HG03135 (cell line): ENCODE data around the gene SLC30A1.
"Not testable (repeated sequence)": the region's sequence is repeated elsewhere in the genome, so short reads cannot be mapped to it uniquely, and the experiment has no call there.

Experiments used
- ATAC-seq: cut with Tn5 transposase; IDR thresholded peaks from one replicate; pipeline ENCODE4 v1.9.1; 2021; ENCODE audit warnings: mild to moderate bottlenecking, moderate library complexity; ENCODE audit not compliant: unreplicated experiment

SLC30A1 gene

DNA sequence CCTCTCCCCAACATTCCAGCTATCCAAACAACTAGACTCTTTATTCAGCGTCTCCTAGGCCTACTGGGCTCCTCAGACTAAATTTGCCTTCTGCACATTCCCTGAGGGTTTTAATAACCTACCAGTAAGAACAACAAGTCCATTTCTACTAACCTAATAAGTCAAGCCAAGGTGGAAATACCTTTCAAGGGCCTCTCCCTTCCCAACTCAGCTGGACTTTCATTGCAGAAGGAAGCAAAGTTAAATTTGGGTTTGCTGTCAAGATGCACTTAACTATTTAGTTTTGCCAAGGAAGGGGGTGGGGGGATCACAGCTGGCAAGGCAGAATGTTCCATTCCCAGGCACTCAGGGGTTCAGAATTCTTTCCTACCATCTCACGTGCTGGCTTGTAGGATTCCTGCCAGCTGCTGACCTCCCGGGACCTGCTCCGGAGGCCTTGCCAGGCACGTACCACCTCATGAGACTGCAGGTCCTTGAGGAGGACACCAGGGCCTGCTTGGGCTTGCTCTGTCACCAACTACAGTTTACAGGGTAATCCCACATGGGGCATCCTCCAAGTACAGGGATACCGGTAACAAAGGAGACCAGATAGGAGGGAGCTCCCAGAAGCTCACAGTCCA is 29.8 kb downstream of the SLC30A1 start:
- no peak for ATAC-seq

DNA sequence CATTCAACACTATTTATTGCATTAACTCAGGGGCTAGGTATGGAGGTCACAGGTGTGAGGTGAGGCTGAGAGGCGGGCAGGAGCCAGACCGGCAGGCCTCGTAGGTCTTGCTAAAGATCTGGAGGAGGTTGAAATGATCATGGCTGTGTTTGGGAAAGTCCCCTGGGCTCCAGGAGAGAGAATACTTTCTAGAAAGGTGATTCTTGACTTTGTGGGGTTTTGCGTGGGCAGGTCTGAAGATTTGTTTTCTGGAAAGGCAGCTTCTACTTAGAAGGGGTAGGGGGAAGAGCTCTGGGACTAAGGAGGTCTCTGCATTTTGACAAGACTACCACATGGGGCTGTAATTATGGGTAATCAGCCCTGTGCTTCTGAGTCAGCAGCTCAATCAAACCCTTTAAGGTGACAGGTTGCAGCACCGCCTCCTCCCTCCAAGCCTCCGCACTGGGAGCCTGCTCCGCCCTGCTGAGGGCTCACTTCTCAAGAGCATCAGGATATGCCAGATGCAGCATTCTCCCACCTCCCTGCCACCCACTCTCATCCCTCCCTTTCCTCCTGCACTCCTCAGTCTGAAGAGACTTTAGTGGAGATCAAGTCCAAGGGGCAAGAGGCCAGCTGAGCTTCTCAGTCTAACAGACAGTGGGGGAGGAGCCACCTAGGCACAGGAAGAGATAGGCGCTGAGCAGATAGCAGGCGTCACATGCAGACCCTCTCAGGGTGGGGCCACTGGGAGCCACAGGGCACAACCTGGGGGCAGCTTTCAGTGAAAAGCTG is 30.5 kb downstream of the SLC30A1 start:
- ATAC-seq: no peak

DNA sequence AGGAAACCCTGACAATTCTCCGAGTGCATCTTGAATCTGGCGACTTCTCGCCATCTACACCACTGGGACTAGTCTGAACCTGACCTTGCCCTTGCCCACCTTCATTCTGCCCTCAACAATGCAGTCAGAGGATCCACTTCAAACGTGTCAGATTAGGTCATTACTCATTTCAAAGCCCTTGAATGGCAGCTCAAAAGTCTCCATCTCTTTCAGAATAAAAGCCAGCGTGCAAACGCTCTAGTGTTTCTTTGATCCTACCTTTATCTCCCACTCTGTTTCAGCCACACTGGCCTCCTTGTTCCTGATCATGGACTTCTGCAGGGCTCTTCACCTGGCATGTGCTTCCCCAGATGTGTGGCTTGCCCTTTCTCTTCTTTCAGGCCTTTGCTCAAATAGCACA is 31.3 kb downstream of the SLC30A1 start:
- ATAC-seq: no peak

DNA sequence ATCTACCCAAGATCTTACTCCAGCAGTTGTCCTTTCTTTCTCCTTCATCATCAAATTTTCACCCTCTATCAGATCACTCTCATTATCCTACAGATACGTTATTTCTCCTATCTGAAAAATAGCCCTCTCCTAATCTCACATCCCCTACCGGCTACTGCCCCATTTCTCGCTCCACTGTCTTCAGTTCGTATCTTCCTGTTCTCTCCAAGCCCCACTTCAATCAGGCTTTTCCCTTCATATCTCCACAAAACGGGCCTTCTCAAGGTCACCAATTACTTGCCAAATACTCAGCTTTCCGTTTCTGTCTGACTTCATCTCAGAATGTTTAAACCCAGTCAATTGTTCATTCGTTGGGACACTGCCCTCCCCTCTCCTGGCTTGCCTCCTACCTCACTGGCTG is 32.4 kb downstream of the SLC30A1 start:
- no peak for ATAC-seq

DNA sequence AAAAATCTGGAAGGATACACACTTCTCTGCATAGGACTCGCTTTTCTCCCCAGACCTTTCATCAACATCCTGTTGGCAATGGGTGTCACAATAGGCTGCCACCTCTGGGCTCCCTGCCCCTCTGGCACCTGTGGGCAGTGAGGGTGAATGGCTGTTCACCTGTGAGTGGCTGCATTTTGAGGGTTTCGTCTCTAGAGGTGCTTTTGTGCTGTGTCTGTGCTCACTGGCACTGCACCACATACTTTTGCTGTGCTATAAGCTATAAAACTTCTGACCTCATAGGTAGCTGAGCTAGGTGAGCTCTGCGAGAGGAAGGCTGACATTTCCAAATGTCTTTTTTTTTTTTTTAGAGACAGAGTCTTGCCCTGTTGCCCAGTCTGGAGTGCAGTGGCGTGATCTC is 35.9 kb downstream of the SLC30A1 start:
- no peak for ATAC-seq

DNA sequence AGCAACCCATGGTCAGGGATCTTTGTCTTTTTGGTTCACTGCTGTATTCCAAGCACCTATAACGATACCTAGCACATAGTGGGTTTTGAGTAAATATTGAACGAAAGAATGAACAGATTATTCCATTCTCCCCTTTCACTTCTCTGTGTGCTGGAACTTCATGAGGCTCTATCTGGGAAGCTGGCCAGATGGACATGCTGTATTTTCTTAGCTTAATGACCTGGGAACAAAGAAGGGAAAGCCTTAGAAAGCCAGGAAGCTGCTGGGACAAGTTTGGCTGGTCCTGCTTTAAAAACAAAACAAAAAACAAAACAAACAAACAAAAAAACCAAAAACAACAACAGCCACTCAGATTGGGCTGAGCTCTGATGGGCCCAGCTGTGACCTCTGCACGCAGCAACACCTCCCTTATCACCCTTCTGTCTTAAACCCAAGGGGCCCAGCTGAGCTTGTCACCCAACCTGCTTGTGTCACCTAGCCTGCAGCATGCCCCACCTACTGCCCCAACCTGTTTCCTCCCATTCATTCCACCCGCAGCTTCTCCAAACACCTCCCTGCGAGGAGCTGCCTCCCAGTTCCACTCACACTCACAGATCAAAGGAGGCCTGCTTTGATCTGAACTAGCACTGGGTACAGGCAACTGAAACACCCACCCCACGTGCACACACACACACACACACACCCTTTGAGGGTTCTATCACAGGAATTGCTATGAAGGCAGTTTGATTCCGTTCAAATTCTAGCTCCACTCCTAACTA is 37.1 kb downstream of the SLC30A1 start:
- no peak for ATAC-seq

DNA sequence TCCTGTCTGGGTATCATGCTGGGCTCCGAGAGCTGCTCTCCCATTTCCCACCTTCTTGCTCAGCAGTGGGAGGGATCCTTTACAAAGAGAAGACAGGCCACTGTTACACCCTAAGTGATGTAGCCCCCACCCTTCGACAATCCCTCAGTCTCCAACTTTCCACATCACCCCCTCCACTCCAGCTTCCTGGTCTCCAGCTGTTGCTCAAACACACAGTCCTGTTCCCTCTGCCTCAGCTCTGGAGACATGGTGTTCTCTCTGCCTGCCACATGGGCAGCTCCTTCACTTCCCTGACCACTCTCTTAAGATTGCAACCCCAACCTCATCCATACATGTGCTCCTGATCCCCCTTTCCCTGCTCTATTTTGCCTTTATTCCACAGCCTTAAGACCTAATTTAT is 37.7 kb downstream of the SLC30A1 start:
- ATAC-seq: no peak

DNA sequence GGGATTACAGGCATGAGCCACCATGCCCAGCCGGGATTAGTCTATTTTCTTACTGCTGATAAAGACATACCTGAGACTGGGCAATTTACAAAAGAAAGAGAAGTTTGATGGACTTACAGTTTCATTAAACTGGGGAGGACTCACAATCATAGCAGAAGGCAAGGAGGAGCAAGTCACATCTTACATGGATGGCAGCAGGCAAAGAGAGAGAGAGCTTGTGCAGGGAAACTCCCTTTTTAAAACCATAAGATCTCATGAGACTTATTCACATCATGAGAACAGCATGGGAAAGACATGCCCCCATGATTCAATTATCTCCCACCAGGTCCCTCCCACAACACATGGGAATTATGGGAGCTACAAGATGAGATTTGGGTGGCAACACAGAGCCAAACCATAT is 38.1 kb downstream of the SLC30A1 start:
- not testable (repeated sequence) for ATAC-seq

DNA sequence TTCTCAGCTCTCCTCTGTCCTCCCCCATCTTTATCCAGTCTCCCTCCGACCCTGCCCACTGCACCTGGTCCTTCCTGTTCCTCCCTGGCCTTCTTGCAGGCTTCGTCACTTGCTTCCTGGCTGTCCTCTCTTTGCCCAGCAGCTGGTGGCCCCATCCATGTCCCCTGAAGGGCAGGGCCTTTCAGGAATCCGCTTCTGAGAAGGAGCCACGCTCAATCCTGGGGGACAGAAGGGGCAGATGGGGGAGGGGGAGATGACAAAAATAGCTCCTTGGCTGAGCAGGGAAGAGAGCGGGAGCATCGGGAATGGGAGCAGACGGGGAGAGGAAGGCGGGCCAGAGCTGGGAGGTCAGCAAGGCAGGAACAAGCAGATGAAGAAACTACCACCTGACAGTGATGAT is 40.7 kb downstream of the SLC30A1 start:
- ATAC-seq: no peak

DNA sequence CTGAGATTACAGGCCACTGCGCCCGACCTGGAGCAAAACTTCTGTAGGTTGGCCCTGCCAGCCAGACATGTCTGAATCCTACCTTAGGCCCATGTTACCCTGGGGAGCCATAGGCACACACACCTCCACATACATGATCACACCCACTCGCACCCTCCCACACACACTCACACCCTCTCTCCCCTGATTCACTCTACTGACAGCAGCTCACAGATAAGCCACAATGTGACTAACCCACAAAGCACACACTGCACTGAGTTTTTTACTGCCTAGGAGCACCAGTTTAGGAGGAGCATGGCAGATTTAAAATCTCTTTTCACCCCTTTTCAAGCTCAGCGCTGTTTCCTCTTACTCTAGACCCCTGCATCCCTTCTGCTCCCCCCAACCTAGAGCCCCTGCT is 41.7 kb downstream of the SLC30A1 start:
- ATAC-seq: no peak

DNA sequence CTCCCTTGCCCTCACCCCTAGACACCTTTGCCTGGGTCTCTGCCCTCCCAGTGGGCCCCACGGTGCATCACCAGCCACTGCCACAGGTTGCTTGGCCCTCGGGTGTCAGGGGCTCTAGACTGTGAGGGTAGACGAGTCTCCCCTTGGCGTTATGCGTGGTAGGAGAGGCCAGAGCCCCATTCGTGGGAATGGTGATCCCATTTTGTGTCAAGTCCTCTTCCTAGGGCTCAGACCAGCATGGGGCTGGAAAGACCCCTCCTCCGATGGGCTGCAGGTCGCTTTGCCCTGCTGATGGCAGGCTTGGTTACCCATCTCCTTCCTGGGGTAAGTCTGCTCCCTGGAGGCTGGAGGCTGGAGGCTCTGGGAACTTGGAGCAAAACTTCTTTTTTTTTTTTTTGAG is 42.4 kb downstream of the SLC30A1 start:
- no peak for ATAC-seq

DNA sequence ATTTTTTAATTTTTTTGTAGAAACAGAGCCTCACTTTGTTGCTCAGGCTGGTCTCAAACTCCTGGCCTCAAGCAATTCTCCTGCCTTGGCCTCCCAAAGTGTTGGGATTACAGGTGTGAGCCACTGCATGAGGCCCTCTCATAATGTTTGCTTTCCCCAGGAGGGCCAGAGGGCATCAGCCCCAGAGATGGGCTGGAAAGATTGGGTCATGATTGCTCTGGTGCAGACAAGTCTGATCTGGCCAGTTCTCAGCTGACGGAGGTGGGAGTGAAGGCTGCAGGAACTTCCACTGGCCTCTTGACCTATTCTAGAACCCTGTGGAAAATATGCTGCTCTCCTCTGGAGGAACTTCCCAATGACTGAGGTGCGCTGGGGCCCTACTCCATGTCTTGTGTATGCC is 43.6 kb downstream of the SLC30A1 start:
- ATAC-seq: no peak

DNA sequence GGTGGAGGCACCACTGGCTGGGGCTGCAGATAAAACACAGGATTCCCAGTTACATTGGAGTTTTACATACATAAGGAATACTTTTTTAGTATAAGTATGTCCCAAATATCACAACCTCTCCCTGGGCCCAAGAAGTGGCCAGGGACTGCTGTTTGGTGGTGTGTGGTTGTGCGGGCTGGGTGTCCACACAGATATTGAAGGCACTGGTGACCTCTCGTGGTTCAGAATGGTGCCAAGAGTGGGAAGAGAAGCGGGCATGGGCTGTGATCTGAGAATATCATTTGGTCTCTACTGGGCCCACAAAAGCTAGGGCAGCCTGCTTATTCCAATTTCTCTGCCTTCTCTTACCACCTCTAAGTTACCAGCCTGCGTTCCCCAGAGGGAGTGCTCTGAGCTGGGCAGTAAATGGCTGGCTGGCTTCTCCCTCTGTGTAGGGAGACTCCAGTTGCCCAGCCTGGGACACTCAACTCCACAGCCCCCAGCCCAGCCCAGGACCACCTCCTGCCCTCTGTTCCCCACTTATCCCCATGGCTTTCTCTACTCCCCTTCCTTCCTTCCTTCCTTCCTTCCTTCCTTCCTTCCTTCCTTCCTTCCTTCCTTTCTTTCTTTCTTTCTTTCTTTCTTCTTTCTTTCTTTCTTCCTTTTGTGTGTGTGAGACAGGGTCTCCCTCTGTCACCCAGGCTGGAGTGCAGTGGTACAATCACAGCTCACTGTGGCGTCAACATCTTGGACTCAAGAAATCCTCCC is 44.2 kb downstream of the SLC30A1 start:
- no peak for ATAC-seq

DNA sequence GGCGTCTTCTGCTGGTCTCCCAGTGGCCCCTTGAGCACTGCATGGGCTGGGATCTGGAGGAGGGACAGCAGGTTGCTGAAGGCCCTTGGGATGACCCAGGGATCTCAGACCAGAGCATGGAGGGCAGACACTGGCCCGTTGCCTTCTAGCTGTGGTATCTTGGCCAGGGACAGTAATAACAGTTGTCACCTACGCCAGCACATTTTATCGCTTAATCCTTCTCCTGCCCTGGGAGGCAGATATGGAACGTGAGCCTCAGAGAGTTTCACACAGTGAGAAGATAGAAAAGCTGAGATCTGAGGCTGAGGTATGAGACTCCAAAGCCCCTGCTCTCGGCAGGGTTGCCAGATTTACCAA is 46.9 kb downstream of the SLC30A1 start:
- no peak for ATAC-seq

DNA sequence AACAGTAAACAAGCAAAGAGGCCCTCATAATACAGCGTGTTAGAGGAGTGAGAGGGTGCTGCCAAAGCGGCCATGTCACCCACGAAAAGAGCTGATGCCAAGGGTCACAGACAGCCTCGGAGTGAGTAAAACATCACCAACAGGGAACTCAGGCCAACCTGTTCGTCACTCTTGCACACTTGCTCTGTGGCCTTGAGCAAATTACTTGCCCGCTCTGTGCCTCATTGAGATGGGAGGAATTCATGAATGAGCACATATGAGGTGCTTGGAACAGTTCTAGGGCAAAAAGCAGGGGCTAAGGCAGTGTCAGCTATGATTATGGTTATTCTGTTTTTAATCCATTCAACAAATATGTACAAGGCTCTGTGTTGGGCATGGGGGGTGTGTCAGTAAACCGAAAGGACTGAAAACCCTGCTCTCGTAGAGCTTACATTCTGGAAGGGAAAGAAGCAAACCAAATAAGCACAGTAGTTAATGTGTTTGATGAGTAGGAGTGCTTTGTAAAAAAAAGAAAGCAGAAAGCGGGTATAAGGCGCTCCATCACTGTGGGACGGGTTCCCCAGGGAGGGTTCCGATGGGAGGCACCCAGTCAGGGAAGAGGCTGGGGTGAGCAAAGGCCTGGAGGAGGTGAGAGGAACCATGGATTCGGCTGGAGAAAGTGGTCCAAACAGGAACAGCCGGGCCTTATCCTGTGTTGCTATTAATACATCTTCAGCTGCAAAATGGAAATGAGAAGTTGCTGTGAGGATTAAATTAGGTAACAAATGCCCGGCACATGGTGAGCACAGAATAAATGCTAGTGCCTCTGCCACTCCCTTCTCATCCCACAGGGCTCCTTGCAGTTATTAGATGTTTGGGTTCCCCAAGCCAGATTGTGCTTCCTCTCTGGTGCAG is 47.5 kb downstream of the SLC30A1 start:
- no peak for ATAC-seq

DNA sequence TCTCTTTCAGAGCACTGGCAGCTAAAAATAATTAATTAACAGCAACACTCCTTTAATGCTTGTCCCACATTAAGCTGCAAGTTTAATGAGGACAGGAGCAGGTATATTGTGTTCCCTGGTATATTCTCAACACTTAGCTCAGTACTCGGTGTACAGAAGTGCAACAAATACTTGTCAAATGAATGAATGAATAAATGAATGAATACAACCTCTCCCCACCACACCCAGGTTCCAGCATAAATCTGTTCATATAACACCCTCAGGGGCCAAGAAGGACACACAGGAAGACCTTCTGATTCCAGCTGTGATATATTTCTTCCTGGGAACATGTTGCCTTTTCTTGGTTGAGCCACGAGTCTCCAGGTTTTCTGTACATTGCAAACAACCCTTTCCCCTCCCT is 48.9 kb downstream of the SLC30A1 start:
- no peak for ATAC-seq

DNA sequence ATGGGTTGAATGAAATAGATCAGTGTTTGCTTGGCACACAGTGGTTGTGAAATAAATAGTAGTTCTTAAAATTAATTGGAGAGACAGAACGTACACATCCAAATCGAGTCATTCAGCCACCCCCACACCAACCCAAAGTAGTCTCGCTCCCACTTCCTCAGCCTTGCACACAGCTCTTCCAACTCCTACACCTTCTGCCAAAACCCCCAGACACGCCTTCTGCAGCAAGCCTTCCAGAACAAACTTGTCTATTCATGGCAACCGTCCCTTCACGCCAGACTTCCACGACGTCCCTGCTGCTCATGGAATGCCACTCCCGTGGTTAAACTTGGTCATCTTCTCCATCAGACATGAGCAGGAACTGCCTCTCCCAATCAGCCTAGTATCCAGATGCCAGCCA is 49.5 kb downstream of the SLC30A1 start:
- no peak for ATAC-seq

DNA sequence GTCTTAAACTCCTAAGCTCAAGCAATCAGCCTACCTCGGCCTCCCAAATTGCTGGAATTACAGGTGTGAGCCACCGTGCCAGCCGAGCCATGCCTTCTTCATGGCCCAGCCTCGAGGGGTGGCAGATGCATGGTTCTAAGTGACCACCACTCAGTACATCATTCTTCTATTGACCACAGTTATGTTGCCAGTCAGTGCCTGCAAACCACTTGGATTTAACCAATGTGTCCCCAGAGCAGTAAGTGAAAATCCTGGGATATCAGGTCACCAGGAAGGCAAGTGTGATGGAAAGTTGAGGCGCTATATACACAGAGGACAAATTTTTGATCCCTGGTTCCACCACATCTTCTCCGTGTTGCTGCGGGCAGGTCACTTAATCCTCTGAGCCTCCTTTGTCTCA is 50.0 kb downstream of the SLC30A1 start:
- no peak for ATAC-seq

DNA sequence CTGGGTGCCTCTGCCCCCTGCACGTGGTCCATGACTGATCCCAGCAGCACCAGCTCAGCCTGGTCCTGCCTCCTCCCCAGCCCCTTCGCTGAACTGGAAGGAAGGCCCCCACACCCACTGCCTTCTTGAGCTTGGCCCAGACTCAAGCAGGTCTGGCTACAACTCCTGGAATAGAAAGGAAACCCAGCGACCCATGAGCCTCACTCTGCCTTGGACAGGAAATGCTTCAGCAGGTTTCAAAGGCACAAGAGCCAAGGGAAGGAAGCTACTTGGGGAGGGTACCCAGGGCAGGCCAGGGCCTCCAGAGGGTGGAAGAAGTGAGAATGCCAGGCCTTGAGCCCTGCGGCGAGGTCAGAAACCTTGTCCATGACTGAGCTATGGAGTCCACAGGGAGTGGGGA is 51.1 kb downstream of the SLC30A1 start:
- no peak for ATAC-seq

DNA sequence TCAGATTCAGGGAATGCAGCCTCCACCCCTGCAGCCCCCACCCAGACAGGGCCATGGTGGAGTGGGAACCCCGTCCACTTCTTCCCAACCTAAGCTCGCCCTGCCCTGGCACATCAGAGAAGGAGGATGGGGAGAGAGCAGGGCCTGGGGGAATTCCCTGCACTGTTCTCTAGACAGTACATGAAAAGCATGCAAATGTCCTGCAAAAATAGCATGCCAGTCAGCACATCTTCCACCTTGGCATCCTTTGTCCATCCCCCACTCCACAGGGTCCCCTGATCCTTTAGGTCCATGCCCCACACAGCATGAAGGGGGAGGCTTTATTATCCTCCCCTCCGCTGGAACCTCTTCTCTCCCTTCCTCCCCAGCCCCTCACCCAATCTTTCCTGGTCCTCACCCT is 52.0 kb downstream of the SLC30A1 start:
- no peak for ATAC-seq

DNA sequence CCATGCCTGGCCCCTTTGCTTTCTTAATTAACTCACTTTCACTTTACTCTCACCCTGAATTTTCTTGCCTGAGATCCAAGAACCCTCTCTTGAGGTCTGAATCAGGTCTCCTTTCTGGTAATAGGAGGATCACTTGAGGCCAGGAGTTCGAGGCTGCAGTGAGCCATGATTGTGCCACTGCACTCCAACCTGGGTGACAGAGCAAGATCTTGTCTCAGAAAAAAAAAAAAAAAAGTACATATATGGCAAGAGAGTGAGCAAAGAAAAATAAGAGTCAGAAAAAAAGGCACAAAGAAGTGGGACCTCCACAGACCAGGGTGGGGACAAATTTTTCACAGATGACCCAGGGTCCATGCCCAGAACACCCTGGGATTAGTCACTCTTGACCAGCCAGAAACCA is 52.9 kb downstream of the SLC30A1 start:
- no peak for ATAC-seq
